ENCODE measurements around the gene SPART.
A peak's percentile ranks its signal among the peaks of the same experiment; 100 is the strongest.

The SPART gene
- 33.1 to 58.4 (median 46.1) reads per million in 4 donors for total RNA-seq

GRCh38 chr13:36346222-36347083, at the start of gene SPART:
TSS of gene SPART (minus strand) at chr13:36346394. CDS start at chr13:36335830, 10,564 bp downstream.
- DNase-seq, result peak; percentile 59 to 85 (median 80)

- no peak for DNase-seq
These were observed 49.1 kb upstream of the SPART start for GRCh38 chr13:36395280-36395679.

- no peak for DNase-seq
These were observed 39.3 kb upstream of the SPART start for GRCh38 chr13:36385489-36385888.

GRCh38 chr13:36382030-36382429, 35.8 kb upstream of the SPART start:
- DNase-seq, result no peak

- DNase-seq, result no peak
These were observed 31.8 kb upstream of the SPART start for GRCh38 chr13:36377826-36378468.

GRCh38 chr13:36374063-36374462, 27.9 kb upstream of the SPART start:
- DNase-seq, result no peak

GRCh38 chr13:36371185-36371584, 25.0 kb upstream of the SPART start:
- DNase-seq, result no peak

- no peak for DNase-seq
These were observed 23.9 kb upstream of the SPART start for GRCh38 chr13:36370108-36370429.

- DNase-seq, result no peak
These were observed 23.3 kb upstream of the SPART start for GRCh38 chr13:36369268-36370107.

- no peak for DNase-seq
These were observed 19.8 kb upstream of the SPART start for GRCh38 chr13:36366031-36366430.

- no peak for DNase-seq
These were observed 17.2 kb upstream of the SPART start for GRCh38 chr13:36363366-36363863.

- DNase-seq, result no peak
These were observed 16.7 kb upstream of the SPART start for GRCh38 chr13:36362914-36363313.

GRCh38 chr13:36362251-36362650, 16.1 kb upstream of the SPART start:
- no peak for DNase-seq

GRCh38 chr13:36360903-36361302, 14.7 kb upstream of the SPART start:
- no peak for DNase-seq

GRCh38 chr13:36359301-36359950, 13.2 kb upstream of the SPART start:
- no peak for DNase-seq

- no peak for DNase-seq
These were observed 12.1 kb upstream of the SPART start for GRCh38 chr13:36358175-36358718.

- DNase-seq, result no peak
These were observed 11.5 kb upstream of the SPART start for GRCh38 chr13:36357692-36358091.

- DNase-seq, result no peak
These were observed 11.0 kb upstream of the SPART start for GRCh38 chr13:36357231-36357630.

- DNase-seq, result no peak
These were observed 9.9 kb upstream of the SPART start for GRCh38 chr13:36356058-36356457.

- DNase-seq, result no peak
These were observed 9.4 kb upstream of the SPART start for GRCh38 chr13:36355632-36356031.

- no peak for DNase-seq
These were observed 8.8 kb upstream of the SPART start for GRCh38 chr13:36354842-36355623.
